Measurements from ENCODE around the gene GTF3C5.
"Not testable (repeated sequence)": the region's sequence is repeated elsewhere in the genome, so short reads cannot be mapped to it uniquely, and the experiment has no call there.

- TF ChIP-seq, protein P1, sequence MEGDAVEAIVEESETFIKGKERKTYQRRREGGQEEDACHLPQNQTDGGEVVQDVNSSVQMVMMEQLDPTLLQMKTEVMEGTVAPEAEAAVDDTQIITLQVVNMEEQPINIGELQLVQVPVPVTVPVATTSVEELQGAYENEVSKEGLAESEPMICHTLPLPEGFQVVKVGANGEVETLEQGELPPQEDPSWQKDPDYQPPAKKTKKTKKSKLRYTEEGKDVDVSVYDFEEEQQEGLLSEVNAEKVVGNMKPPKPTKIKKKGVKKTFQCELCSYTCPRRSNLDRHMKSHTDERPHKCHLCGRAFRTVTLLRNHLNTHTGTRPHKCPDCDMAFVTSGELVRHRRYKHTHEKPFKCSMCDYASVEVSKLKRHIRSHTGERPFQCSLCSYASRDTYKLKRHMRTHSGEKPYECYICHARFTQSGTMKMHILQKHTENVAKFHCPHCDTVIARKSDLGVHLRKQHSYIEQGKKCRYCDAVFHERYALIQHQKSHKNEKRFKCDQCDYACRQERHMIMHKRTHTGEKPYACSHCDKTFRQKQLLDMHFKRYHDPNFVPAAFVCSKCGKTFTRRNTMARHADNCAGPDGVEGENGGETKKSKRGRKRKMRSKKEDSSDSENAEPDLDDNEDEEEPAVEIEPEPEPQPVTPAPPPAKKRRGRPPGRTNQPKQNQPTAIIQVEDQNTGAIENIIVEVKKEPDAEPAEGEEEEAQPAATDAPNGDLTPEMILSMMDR (IDR thresholded peaks at IDR 0.05 in 2 of 3, conservative IDR thresholded peaks at IDR 0.05 in 1 of 3; ENCODE audit: insufficient read depth in 2 of 3, low read depth in 1 of 3, low read length in 3 of 3) = not testable (repeated sequence)
- not testable (repeated sequence) for TF ChIP-seq YY1 (IDR thresholded peaks at IDR 0.05; ENCODE audit: borderline replicate concordance in 1 of 3, control insufficient read depth in 1 of 3, extremely low read depth in 1 of 3, insufficient read depth in 3 of 3, insufficient read length in 1 of 3, insufficient replicate concordance in 2 of 3, low read depth in 1 of 3, low read length in 2 of 3); RAD21 (CRISPR knock-in tag; conservative IDR thresholded peaks at IDR 0.05 in 1 of 2, IDR thresholded peaks at IDR 0.05 in 1 of 2); ZNF217 (CRISPR knock-in tag; IDR thresholded peaks at IDR 0.05); EP300 (IDR thresholded peaks at IDR 0.05; ENCODE audit: low read length); POLR2A (conservative IDR thresholded peaks at IDR 0.05); NR2C1 (IDR thresholded peaks at IDR 0.05); NR2C1 (tag; IDR thresholded peaks at IDR 0.05)
These were observed 30.4 kb downstream of the GTF3C5 start for GRCh38 chr9:133061019-133061763.
